ENCODE data around the gene PRSS48. TPM values are rescaled to one million over a fixed set of nuclear protein-coding genes. Genes with fewer than 3 reads are reported as not detected.

PRSS48 gene
- total and polyA plus RNA-seq, 12 donors: not detected

DNA sequence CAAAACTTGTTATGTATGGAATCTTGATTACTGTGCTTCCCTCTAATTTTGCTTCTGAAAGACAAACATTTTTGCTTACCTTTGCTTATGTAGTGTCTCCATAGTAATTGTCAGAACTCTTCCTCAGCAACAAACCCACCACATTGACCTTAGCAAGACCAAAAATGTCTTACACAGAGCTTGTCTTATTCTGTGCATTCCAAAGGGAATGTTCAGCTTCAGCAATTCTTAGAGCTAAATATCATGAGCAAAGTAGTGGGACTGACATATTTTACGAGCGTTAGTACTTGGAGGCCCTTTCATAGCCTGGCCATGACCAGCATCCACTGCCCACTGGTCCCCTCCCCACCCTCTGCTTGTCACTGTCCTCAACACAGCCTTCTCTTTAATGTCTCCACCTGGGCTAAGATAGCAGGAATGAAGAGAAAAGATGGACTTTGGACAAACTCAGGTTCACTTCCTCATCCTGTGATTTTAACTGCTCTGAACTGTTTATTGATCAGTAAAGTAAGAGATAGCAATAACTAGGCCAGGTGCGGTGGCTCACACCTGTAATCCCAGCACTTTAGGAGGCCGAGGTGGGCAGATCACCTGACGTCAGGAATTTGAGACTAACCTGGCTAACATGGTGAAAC, 63.9 kb downstream of the PRSS48 start:
- H3K4me3 ChIP-seq: no peak overlapping the region
- intact Hi-C loops (cut with DNase I): no loop called here
- H3K36me3 ChIP-seq (replicated peaks in 1 of 2): no peaks in the 10 kb centered on the region
- no peak overlapping the region for H3K27ac ChIP-seq
- H3K9me3 ChIP-seq (replicated peaks in 1 of 3): no peaks in the 10 kb centered on the region
- no peaks in the 10 kb centered on the region for H3K4me1 ChIP-seq (replicated peaks in 1 of 2)
- H3K27me3 ChIP-seq: no peaks in the 10 kb centered on the region
- TF ChIP-seq, protein P1, sequence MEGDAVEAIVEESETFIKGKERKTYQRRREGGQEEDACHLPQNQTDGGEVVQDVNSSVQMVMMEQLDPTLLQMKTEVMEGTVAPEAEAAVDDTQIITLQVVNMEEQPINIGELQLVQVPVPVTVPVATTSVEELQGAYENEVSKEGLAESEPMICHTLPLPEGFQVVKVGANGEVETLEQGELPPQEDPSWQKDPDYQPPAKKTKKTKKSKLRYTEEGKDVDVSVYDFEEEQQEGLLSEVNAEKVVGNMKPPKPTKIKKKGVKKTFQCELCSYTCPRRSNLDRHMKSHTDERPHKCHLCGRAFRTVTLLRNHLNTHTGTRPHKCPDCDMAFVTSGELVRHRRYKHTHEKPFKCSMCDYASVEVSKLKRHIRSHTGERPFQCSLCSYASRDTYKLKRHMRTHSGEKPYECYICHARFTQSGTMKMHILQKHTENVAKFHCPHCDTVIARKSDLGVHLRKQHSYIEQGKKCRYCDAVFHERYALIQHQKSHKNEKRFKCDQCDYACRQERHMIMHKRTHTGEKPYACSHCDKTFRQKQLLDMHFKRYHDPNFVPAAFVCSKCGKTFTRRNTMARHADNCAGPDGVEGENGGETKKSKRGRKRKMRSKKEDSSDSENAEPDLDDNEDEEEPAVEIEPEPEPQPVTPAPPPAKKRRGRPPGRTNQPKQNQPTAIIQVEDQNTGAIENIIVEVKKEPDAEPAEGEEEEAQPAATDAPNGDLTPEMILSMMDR (IDR thresholded peaks at IDR 0.05): no peak
- no peak for TF ChIP-seq POLR2A (IDR thresholded peaks at IDR 0.05)
- no peak for DNase-seq
- 84 to 95% (median 92%) methylated on average over 5 of the region's 5 CpGs for WGBS, 4 donors

Small RNA genes within 50 kb of the gene (small RNA-seq; reads per million reads assigned to genes)
- gene AC104819.2 (0 reads per million in 2 donors), gene RNU6-1282P (0 to 0.12 reads per million in 2 donors)

Other genes starting within 250 kb of the PRSS48 start
- 1,000 to 10,000 TPM; 1,018 to 2,884 (median 1,920) TPM for gene RPS3A, start 177.5 kb upstream of the PRSS48 start, total RNA-seq
- 1,000 to 10,000 TPM; 1,248 to 1,664 (median 1,404) TPM for gene RPS3A, start 177.5 kb upstream of the PRSS48 start, polyA plus RNA-seq
- gene SH3D19, start 48.4 kb downstream of the PRSS48 start, total RNA-seq: 100 to 1,000 TPM in 1 of 9 donors, 10 to 100 TPM in 8; 16.6 to 117 (median 45.9) TPM
- gene SH3D19, start 48.4 kb downstream of the PRSS48 start, polyA plus RNA-seq: 10 to 100 TPM; 22.3 to 32.7 (median 23.6) TPM
- 1 to 10 TPM; 1.9 to 8.0 (median 4.5) TPM for gene FHIP1A, start 132.0 kb downstream of the PRSS48 start, total RNA-seq
- gene FHIP1A, start 132.0 kb downstream of the PRSS48 start, polyA plus RNA-seq: 1 to 10 TPM in 1 of 3 donors, under 1 TPM in 2; 0.27 to 1.0 (median 0.88) TPM